ENCODE results near the gene UBR2.

Gene UBR2

DNA sequence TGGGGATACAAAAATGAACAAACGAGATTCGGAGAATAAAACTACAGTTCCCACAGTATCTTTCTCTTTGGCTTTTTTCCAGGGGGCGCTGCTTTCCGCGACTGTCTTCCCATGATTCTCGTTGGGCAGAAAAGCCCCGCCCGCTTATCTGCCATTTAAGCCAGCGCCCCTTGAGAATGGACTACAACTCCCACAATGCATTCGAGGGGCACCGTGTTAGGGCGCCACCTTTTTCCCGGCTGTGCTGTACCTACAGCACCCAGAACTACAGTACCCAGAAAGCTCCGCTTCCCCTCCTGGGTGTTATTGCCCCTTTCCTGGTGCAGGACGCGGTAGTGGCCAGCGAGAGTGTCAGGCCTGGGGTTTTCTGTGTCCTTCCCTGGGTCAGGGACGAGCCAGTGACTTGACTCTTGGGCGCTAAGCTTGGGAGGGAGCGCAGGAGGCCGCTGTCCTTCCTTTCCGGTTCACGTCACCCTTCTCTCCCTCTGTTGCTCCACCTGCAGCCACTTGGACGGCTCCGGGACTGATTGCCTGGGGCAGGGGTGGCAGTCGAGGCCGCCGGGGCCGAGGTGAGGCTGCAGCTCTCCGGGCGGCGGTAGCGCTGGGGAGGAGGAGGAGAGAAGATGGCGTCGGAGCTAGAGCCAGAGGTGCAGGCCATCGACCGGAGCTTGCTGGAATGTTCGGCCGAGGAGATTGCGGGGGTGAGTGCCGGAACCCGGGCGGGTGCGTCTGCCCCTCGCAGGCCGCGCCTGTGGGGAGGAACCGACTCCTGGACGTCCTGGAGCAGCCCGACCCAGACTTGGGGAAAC lies at the start of gene UBR2:
TSS of gene UBR2 (plus strand) at position 333 of the 809 bp plus-strand sequence. CDS start at position 624, 291 bp downstream.
- peak; percentile 97 for FAIRE-seq

DNA sequence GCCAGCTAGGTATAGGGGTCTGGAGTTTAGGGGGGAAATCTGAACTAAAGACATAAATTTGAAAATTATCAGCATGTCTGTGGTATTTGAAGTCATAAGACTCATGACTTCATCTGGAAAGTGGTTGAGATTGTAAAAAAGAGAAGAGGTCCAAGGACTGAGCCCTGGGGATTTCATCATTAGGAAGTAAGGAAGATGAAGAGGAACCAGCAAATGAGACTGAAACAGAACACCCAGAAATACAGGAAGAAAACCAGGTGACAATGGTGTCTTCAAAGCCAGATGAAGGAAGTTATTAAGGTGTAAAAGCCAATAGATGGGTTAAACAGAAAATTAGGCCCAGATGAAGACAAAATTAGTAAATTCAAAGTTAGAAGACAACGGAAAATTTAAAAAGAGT lies 49.1 kb upstream of the UBR2 start:
- FAIRE-seq: no peak

DNA sequence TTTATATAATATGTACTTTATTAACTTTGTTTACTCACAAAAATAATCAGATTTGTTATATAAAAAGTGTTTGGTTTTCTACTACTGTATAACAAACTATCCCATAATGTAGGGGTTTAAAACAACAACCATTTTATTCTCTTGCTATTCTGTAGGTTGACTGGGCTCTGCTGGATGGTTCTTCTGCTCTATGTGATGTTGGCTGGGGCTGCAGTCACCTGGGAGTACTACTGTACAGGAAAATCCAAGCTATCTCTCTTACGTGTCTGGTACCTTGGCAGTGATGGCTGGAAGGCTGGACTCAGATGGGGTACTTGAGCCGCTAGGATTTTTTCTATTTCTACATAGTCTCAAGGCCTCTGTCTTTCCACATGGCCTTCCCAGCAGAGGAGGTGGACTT lies 44.0 kb upstream of the UBR2 start:
- no peak for FAIRE-seq

- no peak for FAIRE-seq
Observed at GRCh38 chr6:42520786-42521607, 42.8 kb upstream of the UBR2 start.

GRCh38 chr6:42522036-42522435 lies 41.8 kb upstream of the UBR2 start:
- no peak for FAIRE-seq

DNA sequence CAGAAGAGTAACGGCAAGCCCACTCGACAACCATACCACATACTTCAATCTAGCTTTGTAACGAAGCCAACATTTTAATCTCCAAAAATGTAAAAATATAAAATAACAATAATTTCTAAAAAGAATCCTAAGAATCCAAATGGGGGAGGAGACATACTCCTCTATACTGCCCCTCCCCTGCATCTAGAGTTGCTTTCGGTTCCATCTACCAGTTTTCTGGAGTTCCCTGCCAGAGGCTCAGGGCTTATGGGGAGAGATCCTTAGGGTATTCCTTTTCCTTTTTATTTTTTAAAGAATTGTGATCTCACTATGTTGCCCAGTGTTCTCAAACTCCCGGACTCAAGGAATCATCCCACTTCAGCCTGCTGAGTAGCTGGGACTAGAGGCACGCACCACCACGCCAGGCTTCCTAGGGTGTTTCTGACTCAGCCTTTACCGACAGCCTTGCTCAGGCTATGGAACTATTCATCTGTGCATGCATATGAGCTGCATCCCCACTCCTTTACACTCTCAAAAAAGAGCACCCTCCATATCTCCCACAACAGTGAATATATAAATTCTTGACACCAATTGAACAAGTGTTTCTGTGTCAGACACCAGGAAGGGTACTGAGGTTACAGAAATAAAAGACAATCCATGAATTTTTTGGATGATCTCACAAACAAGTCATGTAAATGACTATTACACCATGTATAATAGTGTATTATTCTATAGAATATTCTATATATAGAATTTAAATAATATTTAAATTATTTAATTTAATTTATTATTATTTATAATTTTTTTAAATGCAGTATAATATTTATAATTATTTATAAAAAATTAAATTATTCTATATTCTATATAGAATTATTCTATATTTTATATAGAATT lies 40.7 kb upstream of the UBR2 start:
- peak; percentile 91 for FAIRE-seq

- no peak for FAIRE-seq
Observed at GRCh38 chr6:42525206-42525605, 38.6 kb upstream of the UBR2 start.

DNA sequence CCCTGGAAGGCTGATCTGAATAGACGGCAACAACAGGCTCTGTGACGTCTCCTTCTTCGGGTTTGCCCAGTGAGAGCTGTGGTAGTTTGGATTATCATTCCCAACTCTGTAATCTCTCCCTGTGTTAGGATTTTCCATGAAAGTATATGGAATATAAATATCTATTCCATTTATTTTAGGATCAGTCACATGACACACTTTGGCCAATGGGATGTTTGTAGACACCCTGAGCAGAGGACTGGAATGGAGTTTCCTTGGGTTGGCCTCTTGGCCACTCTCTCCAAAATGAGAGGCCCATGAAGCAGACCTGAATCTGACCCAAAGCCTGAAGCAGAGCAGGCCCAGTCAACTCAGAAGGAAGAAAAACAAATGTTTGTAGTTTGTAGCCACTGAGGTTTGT lies 37.2 kb upstream of the UBR2 start:
- no peak for FAIRE-seq

DNA sequence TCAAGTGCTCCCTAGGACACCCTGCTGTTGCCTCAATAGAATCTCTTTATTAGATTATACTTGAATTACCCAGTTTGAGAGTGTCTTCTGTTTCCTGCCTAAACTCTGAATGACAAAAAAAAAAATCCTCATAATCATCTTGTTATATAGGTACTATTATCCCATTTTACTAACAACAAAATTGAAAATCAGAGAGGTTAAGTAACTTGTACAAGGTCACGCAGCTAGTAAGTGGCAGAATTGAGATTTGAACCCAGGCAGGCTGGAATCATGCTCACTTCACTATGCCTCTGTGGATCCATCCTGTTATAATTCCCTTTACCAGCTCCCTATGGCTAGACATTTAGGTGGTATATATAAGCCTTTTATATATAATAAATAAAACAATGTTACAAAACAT lies 36.6 kb upstream of the UBR2 start:
- FAIRE-seq: no peak

DNA sequence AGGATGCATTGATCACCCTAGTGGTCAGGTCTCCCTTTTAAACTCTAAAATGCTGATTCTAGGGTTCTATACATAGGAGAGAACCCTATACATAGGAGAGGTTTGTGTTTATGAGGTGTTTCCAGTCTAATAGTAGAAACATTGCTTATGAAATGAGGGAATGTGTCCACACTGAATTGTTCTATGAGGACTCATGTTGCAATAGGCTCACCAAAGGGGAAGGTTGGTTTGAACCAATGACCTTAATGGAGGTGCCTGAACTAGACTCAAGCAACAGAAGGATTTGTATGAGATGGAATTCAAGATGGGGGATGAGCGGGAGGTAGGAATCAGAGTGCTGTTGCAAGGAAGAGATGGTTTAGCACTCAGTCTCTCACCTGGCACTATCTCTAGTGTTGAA lies 33.5 kb upstream of the UBR2 start:
- no peak for FAIRE-seq

- FAIRE-seq: no peak
Observed at GRCh38 chr6:42530751-42531150, 33.1 kb upstream of the UBR2 start.

DNA sequence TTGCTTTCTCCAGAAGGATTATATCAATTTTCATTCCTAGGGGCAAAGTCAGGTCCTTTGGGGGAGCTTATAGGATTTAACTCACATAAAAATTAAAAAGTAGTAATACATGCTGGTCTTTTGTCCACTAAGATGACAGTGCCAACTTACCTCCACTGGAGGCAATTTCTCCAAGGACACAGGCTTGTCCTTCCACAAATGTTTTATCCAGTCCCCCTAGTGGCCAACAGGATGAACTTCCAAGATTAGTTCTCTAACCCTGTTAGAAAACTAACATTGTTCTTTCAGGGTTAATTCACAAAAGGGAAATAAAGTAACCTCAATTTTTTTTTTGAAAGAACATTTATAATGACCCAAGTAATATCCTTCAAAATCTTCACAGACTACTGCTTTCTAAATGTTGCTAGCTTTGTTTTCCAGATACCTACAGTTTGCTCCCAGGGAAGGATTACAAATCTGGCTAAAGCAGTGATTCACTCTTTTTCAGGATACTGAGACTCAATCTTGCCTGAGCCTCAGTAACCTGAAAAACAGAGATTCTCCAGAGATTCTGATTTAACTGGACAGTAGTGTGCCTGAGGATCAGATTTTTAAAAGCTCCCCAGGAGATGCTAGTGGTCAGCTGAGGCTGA lies 31.7 kb upstream of the UBR2 start:
- peak; percentile 85 for FAIRE-seq

DNA sequence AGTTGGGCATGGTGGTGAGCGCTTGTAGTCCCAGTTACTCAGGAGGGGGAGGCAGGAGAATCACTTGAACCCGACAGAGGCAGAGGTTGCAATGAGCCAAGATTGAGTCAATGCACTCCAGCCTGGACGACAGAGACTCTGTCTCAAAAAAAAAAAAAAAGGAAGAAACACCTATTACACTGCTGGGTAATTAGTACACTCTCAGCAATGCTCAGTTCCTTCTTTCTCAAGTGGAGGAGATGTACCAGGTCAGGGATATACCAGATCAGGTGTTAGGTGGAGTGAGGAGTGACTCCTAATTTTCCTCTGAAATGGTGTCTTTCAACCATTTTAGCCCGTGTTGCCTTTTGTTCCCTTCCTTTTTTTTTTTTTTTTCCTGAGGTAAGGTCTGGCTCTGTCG lies 30.0 kb upstream of the UBR2 start:
- FAIRE-seq: no peak

DNA sequence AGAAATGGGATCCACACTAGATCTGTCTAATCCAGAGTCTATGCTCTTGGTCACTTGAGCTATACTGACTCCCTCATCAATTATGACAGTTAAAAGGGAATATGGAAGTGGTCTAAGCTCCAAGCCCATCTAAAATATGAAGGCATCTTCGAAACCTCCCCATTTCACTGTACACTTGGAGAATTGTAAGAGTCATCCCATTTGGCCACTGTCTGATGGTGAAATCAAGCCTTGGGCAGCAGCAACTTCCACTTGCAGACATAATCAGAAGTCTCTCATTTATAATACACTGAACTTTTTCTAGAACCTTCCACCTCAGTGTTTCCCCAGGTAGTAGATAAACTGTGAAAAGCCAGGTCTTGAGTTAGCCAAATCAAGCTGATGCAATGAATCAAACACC lies 26.3 kb upstream of the UBR2 start:
- FAIRE-seq: no peak

DNA sequence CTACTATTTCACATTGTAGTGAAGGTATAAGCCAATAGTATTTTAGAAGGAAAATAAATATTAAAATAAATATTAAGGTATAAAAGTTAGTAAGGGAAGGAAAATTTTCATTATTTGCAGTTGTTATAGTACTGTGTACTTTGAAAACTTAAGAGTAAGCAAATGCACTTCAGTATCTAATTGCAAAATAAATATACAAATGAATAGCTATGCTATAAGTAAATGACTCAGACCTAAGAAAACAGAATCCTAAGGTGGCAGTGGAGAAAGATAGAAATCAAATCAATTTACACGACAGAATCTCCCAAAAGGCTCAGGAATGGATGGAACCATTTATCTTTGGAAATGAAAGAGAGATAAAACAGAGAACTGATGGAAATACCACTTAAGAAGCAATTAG lies 24.7 kb upstream of the UBR2 start:
- FAIRE-seq: no peak

- FAIRE-seq: no peak
Observed at GRCh38 chr6:42545226-42545773, 18.5 kb upstream of the UBR2 start.

DNA sequence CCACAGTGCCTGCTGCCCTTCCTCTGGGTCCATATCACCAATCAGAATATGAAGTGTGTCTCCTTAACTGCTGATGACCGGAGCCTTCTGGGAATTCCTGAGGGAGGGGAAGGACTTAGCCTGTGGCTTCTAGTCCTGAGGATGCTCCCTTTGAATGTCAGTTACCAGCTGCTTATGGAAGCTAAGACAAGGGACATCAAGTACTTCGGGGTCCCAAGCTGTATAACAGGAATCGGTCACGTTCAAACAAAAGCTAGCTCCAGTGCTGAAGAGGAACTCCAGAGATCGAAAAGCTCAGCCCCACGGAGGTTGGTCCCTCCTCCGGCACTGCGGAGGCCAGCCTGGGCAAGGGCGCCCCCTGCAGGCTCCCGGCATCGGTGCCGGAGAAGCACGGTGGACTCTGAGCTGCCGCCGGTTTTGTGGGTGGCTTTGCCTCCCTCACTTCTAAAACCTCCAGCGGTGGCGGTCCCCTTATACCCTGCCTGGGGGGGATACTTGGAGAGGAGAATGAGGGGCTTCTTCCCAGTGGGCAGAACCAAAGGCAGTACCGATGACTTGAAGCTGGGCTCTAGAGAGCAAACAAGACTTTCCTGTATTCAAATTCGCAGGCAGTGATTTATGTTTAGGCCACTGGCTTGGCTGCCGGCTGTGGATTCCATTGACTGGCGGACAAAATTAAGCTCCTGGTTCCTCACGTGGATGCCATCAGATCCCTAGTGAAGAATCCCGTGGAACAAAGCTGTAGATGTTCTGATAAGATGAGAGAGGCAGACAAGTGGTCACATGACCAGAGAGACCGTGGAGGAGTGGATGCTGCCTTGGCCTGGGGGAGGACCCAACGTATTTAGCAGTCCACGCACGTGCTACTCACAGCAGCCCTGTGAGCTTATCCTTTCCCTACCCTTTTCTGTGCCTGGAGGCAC lies 16.2 kb upstream of the UBR2 start:
- FAIRE-seq: no peak

DNA sequence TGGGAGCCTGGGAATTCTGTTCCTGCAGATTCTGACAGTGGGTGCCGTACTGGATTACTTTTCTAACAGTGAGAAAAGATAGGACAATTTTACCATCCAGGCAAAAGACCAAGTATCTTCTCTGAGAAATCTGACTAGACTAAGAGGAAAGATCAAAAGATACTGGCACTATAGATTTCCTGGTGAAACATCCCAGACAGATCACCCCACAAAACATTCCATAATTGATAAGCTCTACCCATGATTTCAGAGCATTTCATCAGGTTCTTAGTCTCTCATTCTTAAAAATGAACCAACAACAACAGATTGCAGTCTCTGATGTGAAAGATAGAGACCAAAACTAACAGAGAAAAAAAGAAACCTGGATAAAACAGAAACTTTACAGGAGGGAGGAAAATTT lies 13.6 kb upstream of the UBR2 start:
- FAIRE-seq: no peak

DNA sequence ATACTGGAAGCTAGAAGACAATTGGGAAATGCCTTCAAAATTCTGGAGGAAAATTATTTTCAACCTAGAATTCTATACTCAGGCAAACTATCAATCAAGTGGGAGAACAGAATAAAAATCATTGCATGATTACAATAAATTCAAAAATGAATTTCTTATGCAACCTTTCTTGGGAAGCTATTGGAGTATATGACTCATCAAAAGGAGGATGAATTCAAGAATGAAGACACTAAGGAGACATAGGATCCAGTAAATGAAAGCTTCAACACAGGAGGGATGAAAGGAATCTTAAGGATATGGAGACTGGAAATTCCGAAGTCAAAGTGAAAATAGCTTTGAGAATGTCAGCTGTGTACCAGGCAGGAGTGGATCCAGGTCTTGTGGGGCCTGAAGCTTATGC lies 12.6 kb upstream of the UBR2 start:
- no peak for FAIRE-seq

GRCh38 chr6:42552380-42552779 lies 11.4 kb upstream of the UBR2 start:
- FAIRE-seq: no peak
